GM12872 (cell line): ENCODE measurements around the gene SMIM17.

ENCODE experiments used
- CTCF ChIP-seq: IDR thresholded peaks from 3 replicates; pipeline ENCODE4 v1.5.1; 2011; ENCODE audit warnings: low read depth, mild to moderate bottlenecking, low read length, moderate library complexity; ENCODE audit not compliant: insufficient read depth

SMIM17 gene

GRCh38 chr19:56622374-56622773 is 20.6 kb upstream of the SMIM17 start:
- TF ChIP-seq CTCF = no peak

GRCh38 chr19:56623006-56623405 is 20.0 kb upstream of the SMIM17 start:
- no peak for TF ChIP-seq CTCF

GRCh38 chr19:56625708-56626107 is 17.3 kb upstream of the SMIM17 start:
- TF ChIP-seq CTCF = no peak

GRCh38 chr19:56633021-56633420 is 9.9 kb upstream of the SMIM17 start:
- TF ChIP-seq CTCF = no peak

- no peak for TF ChIP-seq CTCF
These were observed 4.9 kb upstream of the SMIM17 start for GRCh38 chr19:56637976-56638555.

- no peak for TF ChIP-seq CTCF
These were observed 3.7 kb upstream of the SMIM17 start for GRCh38 chr19:56639217-56639616.

- TF ChIP-seq CTCF = no peak
These were observed 549 bp downstream of the SMIM17 start for GRCh38 chr19:56643460-56643955.

GRCh38 chr19:56654151-56654550 is 11.2 kb downstream of the SMIM17 start:
- TF ChIP-seq CTCF = no peak
